WERI-Rb-1 (cell line): Measurements from ENCODE around the gene RET.
"Not testable (repeated sequence)": the region's sequence is repeated elsewhere in the genome, so short reads cannot be mapped to it uniquely, and the experiment has no call there.

ENCODE experiments used
- DNase-seq: peaks from one replicate; pipeline ENCODE4 v3.0.0-alpha.2; 2020
- H3K27ac ChIP-seq: fragments of 250-450 bp; sonication (Bioruptor Pico); 2 replicates; pipeline ENCODE4 v1.5.1; 2020; ENCODE audit warnings: mild to moderate bottlenecking, moderate library complexity
- H3K27me3 ChIP-seq: fragments of 250-450 bp; sonication (Bioruptor Pico); 2 replicates; pipeline ENCODE4 v1.5.1; 2021; ENCODE audit warnings: mild to moderate bottlenecking, low read depth, moderate library complexity; ENCODE audit not compliant: insufficient read depth, severe bottlenecking
- H3K36me3 ChIP-seq: fragments of 250-450 bp; sonication (Bioruptor Pico); 2 replicates; pipeline ENCODE4 v1.5.1; 2020; ENCODE audit warnings: mild to moderate bottlenecking, moderate library complexity
- H3K4me3 ChIP-seq: 2 replicates; pipeline ENCODE4 v1.5.1; 2011; ENCODE audit warnings: low read depth, mild to moderate bottlenecking, control low read depth, low read length
- H3K9me3 ChIP-seq: fragments of 250-450 bp; sonication (Bioruptor Pico); 2 replicates; pipeline ENCODE4 v1.5.1; 2021; ENCODE audit warnings: mild to moderate bottlenecking, moderate library complexity; ENCODE audit not compliant: severe bottlenecking
- CTCF ChIP-seq: IDR thresholded peaks from 2 replicates; pipeline ENCODE4 v1.5.1; 2011; ENCODE audit warnings: low read depth, mild to moderate bottlenecking, control low read depth, inconsistent platforms, low read length

Gene RET

DNA sequence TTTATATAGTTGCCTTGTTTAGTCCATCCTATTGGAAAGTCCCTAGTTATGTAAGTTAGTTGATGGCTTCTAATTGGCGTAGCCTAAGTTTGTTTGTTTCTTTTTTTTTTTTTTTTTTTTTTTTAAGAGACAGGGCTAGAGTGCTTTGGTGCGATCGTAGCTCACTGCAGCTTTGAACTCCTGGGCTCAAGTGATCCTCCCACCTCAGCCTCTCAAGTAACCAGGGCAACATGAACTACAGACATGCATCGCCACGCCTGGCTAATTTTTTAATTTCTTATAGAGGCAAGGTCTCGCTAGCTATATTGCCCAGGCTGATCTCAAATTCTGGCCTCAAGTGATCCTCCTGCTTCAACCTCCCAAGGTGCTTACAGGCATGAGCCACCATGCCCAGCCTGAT lies 68.4 kb downstream of the RET start:
- Histone ChIP-seq H3K27me3 (no peaks in the 10 kb centered on the region), H3K4me3 (no peak overlapping the region), H3K27ac (no peak overlapping the region), H3K9me3 (peaks cover 6% of the 10 kb centered on the region), H3K36me3 (no peaks in the 10 kb centered on the region)
- no peak for TF ChIP-seq CTCF
- no peak for DNase-seq

DNA sequence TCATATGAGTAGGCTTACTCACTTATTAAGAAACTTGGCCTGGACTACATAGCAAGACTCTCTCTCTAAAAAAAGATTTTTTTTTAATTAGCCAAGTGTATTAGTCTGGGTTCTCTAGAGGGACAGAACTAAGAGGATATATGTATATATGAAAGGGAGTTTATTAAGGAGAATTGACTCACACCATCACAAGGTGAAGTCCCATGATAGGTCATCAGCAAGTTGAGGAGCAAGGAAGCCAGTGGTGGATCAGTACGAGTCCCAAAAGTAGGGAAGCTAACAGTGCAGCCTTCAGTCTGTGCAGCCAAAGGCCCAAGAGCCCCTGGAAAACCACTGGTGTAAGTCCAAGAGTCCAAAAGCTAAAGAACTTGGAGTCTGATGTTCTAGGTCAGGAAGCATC lies 69.1 kb downstream of the RET start:
- H3K4me3 ChIP-seq, DNase-seq: not testable (repeated sequence)

GRCh38 chr10:43151371-43151770 lies 74.5 kb downstream of the RET start:
- H3K27ac ChIP-seq, result no peak overlapping the region
- H3K4me3 ChIP-seq, result no peak overlapping the region
- peaks cover 6% of the 10 kb centered on the region for H3K9me3 ChIP-seq
- TF ChIP-seq CTCF, result no peak
- no peak for DNase-seq
- no peaks in the 10 kb centered on the region for H3K36me3 ChIP-seq
- no peaks in the 10 kb centered on the region for H3K27me3 ChIP-seq

More for the DNA sequence above, 69.1 kb downstream of the RET start:
- not testable (repeated sequence) for H3K27ac ChIP-seq, H3K36me3 ChIP-seq, H3K9me3 ChIP-seq, H3K27me3 ChIP-seq

GRCh38 chr10:43153901-43154300 lies 77.0 kb downstream of the RET start:
- Histone ChIP-seq H3K27ac (no peak overlapping the region), H3K4me3 (no peak overlapping the region), H3K9me3 (peaks cover 2% of the 10 kb centered on the region), H3K36me3 (no peaks in the 10 kb centered on the region), H3K27me3 (no peaks in the 10 kb centered on the region)
- no peak for TF ChIP-seq CTCF
- no peak for DNase-seq

- no peak for TF ChIP-seq CTCF
- H3K9me3 ChIP-seq, result no peaks in the 10 kb centered on the region
- no peak overlapping the region for H3K27ac ChIP-seq
- H3K36me3 ChIP-seq, result no peaks in the 10 kb centered on the region
- no peak overlapping the region for H3K4me3 ChIP-seq
- DNase-seq, result no peak
- no peaks in the 10 kb centered on the region for H3K27me3 ChIP-seq
These were observed 78.4 kb downstream of the RET start for GRCh38 chr10:43155221-43155620.

DNA sequence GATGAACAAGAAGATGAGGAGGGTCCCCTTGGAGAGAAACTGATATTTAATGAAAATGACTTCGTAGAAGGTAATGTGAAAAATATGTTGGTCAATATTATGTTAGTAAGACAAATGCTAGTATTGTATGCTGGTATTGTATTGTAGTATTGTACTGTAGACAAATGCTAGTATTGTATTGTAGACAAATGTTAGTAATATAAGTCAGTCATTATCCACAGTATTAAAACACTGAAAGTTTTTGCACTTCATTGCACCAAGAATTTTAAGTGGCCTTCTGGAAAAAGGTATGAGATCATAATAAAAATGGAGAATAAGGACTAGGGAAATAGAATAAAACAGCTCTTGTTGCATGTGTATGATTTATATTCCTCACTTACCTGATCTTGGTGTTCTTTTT lies 78.9 kb downstream of the RET start:
- TF ChIP-seq CTCF, result no peak
- Histone ChIP-seq H3K9me3 (no peaks in the 10 kb centered on the region), H3K4me3 (no peak overlapping the region), H3K27me3 (no peaks in the 10 kb centered on the region), H3K27ac (no peak overlapping the region), H3K36me3 (no peaks in the 10 kb centered on the region)
- DNase-seq, result no peak
